ENCODE results near the gene CLIP2. TPM values are rescaled to one million over a fixed set of nuclear protein-coding genes. Genes with fewer than 3 reads are reported as not detected.

CLIP2 gene
- polyA plus RNA-seq, 1 experiment: 5.6 TPM

DNA sequence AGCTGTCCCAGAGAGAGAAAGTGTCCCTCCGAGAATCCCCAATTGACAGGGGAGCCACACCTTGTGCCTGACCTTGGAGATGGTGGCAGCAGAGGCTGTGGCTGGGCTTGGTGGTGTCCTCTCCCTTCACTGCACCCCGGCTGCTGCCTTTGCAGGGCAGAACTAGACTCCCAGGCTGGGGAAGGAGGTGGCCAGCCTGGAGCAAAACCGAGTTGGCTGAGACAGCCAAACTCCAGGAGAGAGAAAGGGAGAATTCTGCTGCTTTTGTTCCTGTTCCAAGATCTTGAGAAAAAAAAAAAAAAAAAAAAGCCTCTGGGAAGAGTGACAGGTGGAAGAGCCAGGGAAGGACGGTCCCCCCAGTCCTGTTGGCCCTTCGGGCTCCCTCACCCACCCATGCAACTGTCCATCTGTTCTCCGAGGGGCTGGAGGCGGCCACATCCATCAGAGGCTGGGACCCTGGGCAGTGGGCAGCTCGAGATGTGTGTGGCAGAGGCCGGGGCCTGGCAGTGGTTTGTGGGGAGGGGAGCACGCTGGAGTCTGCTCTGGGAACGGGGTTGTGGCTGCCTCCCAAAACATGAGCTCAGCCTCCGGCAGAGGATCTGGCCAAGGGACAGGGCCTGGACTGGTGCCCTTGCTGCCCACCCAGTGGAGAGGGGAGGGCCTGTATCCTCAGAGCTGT is 35.5 kb downstream of the CLIP2 start:
- H3K4me3 ChIP-seq (ENCODE audit: low read depth, low read length): no peak overlapping the region
- H3K27me3 ChIP-seq (ENCODE audit: control insufficient read depth, insufficient read depth, low read length): no peaks in the 10 kb centered on the region
- DNase-seq (ENCODE audit: low read depth): no peak
- peaks cover 7% of the 10 kb centered on the region for H3K36me3 ChIP-seq (ENCODE audit: control insufficient read depth, insufficient read depth, low read length)
- ChIA-PET CTCF (no interaction called here), POLR2A (no interaction called here)
- TF ChIP-seq, protein P1, sequence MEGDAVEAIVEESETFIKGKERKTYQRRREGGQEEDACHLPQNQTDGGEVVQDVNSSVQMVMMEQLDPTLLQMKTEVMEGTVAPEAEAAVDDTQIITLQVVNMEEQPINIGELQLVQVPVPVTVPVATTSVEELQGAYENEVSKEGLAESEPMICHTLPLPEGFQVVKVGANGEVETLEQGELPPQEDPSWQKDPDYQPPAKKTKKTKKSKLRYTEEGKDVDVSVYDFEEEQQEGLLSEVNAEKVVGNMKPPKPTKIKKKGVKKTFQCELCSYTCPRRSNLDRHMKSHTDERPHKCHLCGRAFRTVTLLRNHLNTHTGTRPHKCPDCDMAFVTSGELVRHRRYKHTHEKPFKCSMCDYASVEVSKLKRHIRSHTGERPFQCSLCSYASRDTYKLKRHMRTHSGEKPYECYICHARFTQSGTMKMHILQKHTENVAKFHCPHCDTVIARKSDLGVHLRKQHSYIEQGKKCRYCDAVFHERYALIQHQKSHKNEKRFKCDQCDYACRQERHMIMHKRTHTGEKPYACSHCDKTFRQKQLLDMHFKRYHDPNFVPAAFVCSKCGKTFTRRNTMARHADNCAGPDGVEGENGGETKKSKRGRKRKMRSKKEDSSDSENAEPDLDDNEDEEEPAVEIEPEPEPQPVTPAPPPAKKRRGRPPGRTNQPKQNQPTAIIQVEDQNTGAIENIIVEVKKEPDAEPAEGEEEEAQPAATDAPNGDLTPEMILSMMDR (IDR thresholded peaks at IDR 0.05; ENCODE audit: insufficient read depth, low read depth, low read length): no peak

DNA sequence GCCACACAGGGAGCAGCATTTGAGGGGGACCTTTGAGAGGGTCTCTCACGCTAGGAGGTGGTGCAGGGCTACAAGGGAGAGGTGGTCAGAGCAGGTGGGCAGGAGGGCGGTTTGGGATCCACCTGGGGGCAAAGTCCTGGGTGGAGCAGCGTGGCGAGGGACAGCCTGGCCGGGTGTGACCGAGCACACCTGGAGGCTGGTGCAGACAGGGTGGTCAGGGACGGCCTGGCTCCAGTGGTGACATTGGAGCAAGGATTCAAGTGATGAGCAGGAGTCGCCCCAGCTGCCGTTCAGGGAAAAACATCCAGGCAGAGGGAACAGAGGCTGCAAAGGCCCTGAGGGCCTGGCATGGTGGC is 36.0 kb downstream of the CLIP2 start:
- TF ChIP-seq, protein P1 (IDR thresholded peaks at IDR 0.05; ENCODE audit: insufficient read depth, low read depth, low read length): no peak
- CTCF ChIA-PET: no interaction called here

DNA sequence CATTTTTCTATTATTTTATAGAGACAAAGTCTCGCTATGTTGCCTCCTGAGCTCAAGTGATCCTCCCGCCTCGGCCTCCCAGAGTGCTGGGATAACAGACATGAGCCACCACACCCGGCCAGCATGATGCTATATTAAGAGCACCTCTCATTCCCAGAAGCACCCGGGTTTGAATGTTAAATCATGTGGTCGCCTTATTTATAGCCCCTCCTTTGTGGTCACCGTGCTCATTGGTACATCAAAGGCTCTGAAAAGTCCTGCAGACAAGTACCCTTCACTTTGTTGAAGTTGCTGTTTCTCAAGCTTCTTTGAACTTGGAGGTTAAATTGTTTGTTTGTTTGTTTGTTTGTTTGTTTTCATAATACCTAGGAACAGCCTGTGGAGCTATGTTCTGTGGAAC is 40.0 kb downstream of the CLIP2 start:
- no peaks in the 10 kb centered on the region for H3K27me3 ChIP-seq (ENCODE audit: control insufficient read depth, insufficient read depth, low read length)
- CTCF ChIA-PET: interaction anchor here (0.8 kb wide), 1 partner anchor 11 kb away, joined by 3 read pairs; no protein-coding TSS in a partner anchor
- TF ChIP-seq, protein P1 (IDR thresholded peaks at IDR 0.05; ENCODE audit: insufficient read depth, low read depth, low read length): no peak
- peaks cover 4% of the 10 kb centered on the region for H3K36me3 ChIP-seq (ENCODE audit: control insufficient read depth, insufficient read depth, low read length)
- no peak for DNase-seq (ENCODE audit: low read depth)
- POLR2A ChIA-PET: no interaction called here
- H3K4me3 ChIP-seq (ENCODE audit: low read depth, low read length): no peak overlapping the region

More for the DNA sequence above, 36.0 kb downstream of the CLIP2 start:
- Histone ChIP-seq H3K4me3 (ENCODE audit: low read depth, low read length) (no peak overlapping the region), H3K36me3 (ENCODE audit: control insufficient read depth, insufficient read depth, low read length) (peaks cover 7% of the 10 kb centered on the region), H3K27me3 (ENCODE audit: control insufficient read depth, insufficient read depth, low read length) (no peaks in the 10 kb centered on the region)
- DNase-seq (ENCODE audit: low read depth): no peak
- POLR2A ChIA-PET: no interaction called here

DNA sequence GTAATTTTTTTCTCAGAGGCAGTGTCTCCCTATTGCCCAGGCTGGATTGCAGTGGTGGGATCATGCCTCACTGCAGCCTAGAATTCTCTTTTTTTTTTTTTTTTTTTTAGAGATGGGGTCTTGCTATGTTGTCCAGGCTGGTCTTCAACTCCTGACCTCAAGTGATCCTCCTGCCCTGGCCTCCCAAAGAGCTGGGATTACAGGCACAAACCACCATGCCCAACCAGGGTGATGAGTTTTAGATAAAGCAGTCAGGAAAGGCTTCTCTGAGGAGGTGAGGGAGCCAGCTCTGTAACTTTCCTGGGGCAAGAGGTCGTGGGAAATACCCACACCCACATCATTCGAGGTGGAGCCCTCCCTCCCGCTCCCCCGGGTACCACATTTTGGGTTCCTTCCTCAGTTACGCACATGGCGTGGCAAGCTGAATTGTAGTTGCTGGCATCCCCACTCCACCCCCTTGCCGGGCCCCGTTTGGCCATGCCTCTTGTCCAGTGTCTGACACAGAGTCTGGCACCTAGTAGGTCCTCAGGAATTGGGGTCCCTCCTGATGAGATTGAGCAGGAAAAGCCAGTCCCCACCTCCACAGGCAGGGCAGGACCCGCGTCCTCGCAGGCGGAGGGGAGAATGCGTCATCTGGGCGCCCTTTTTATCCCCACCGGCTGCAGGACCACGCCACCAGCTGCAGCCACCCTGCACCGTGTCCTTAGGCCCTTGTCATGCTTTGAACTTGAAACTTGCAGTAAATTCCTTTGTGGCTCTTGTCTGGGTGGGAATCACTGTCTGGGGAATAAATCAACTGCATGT is 43.4 kb downstream of the CLIP2 start:
- no peak for DNase-seq (ENCODE audit: low read depth)
- Histone ChIP-seq H3K4me3 (ENCODE audit: low read depth, low read length) (no peak overlapping the region), H3K36me3 (ENCODE audit: control insufficient read depth, insufficient read depth, low read length) (0 out of 2 replicates have a peak, but pooled peaks cover 1% of the 10 kb centered on the region), H3K27me3 (ENCODE audit: control insufficient read depth, insufficient read depth, low read length) (no peaks in the 10 kb centered on the region)
- ChIA-PET POLR2A (no interaction called here), CTCF (interaction anchor here (2.0 kb wide), 1 partner anchor 126 kb away, joined by 5 read pairs; no protein-coding TSS in a partner anchor)
- TF ChIP-seq, protein P1 (IDR thresholded peaks at IDR 0.05; ENCODE audit: insufficient read depth, low read depth, low read length): no peak

- TF ChIP-seq, protein P1 (IDR thresholded peaks at IDR 0.05; ENCODE audit: insufficient read depth, low read depth, low read length): no peak
- CTCF ChIA-PET: interaction anchor here (0.9 to 2.0 kb wide), 3 partner anchors 10 to 127 kb away, joined by 3 to 5 read pairs (median 5); no protein-coding TSS in a partner anchor
- Histone ChIP-seq H3K27me3 (ENCODE audit: control insufficient read depth, insufficient read depth, low read length) (no peaks in the 10 kb centered on the region), H3K36me3 (ENCODE audit: control insufficient read depth, insufficient read depth, low read length) (peaks cover 5% of the 10 kb centered on the region), H3K4me3 (ENCODE audit: low read depth, low read length) (no peak overlapping the region)
- DNase-seq (ENCODE audit: low read depth): no peak
- POLR2A ChIA-PET: interaction anchor here (0.7 kb wide), 1 partner anchor 9 kb away, joined by 5 read pairs; no protein-coding TSS in a partner anchor
These were observed 44.8 kb downstream of the CLIP2 start for GRCh38 chr7:74334030-74334429.
